HG03097 (cell line): ENCODE measurements around the gene INCENP.

ENCODE experiments used
- ATAC-seq: cut with Tn5 transposase; IDR thresholded peaks from one replicate; pipeline ENCODE4 v1.9.1; 2021; ENCODE audit not compliant: unreplicated experiment, low FRiP score

INCENP gene

DNA sequence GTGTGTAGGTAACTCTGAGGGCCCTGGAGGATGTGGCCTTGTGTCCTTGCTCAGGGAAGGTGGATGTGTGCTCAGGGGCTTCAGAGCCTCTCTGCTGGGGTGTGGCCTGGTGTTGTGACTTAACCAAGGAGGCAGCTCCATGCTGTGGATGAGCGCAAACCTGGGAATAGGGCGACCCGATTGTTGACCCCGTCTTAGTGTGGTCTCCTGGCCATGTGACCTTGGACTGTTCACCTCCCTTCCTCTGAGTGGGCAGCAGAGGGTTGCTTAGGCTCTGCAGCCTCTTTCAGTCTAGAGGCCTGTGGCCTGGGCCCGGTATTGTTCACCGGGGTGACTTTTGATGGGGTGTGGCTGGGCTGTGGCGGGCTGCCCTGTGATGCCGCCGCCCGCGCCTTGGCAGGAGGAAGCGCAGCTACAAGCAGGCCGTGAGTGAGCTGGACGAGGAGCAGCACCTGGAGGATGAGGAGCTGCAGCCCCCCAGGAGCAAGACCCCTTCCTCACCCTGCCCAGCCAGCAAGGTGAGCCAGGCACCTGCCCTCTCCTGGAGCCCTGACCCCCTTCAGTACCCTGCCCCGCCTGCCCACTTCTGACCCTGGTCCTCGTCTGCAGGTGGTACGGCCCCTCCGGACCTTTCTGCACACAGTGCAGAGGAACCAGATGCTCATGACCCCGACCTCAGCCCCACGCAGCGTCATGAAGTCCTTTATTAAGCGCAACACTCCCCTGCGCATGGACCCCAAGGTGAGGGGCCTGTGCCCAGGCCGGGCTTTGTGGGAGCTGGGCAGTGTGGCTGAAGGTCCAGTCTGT is 16.7 kb downstream of the INCENP start:
- no peak for ATAC-seq

DNA sequence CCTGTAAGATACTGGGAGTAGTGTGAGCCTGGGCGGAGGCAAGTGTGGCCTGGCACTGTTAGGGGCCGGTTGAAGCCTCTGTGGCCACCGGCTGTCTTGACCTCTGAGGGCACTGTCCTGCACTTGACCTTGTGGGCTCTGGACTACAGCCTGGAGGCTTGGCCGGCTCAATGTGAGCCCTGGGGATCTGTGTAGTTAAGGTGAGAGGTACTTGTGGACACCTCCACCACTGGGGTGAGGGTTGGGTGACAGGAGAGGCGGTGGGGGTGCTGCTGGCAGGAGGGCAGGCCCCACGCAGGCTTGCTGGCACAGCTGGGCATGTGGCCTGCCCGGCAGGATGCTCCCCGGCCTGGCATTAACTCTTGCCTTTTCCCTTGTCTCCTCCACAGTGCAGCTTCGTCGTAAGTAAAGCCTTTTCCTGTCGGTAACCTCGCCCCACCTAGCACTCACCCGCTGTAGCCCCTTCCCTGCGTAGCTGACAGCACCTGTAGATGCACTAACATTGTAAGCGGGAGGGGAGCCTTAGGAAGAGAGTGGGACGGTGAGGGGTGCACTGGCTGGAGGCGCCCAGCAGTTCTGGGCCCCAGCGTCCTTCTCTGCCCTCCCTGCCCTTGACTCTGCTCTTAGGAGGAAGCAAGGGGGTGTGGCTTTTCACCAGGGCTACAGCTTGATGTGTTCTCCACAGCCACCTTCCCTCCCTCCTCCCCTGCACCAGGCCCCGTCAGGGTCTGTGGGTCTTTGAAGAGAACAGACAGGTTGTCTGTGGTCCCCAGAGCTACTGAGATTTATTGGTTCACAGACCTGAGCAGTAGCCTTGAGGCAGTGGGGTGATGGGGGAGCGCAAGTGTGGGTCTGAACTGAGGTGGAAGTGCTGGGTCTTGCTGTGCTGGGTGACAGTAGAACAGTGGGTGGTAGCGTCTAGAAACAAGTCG is 17.6 kb downstream of the INCENP start:
- ATAC-seq, result no peak

DNA sequence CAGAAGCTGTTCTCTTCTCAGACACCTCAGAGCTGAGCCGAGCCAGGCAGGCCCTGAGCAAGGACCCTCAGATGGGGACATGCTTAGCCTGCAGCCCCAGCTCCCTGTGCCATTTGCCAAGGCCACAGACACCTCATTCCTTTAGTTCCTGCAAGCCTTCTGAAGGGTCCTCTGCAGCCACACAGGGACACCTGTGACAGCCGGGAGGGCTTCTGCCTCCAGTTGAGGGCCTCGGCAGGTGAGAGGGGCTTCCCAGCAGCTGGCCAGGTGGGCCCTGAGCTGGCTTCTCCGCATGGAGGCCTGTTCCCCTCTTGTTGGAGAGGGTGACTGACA is 18.2 kb downstream of the INCENP start:
- ATAC-seq, result no peak

DNA sequence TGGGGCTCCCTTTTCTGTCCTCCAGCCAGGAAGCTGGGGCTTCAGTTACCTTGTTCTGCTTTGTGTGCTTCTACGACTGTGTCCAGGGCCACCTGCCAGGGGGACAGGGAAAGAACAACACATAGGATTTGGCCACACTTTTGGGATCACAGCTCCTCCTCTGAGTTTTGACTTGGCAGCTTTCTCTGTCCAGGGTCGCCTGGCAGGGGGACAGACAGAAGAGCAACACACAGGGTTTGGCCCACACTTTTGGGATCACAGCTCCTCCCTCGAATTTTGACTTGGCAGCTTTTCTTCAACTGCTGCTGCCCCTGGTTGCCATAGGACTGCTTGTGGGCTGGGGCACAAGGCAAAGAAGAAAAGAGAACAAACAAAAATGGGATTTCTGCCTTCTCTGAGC is 19.1 kb downstream of the INCENP start:
- ATAC-seq, result no peak

DNA sequence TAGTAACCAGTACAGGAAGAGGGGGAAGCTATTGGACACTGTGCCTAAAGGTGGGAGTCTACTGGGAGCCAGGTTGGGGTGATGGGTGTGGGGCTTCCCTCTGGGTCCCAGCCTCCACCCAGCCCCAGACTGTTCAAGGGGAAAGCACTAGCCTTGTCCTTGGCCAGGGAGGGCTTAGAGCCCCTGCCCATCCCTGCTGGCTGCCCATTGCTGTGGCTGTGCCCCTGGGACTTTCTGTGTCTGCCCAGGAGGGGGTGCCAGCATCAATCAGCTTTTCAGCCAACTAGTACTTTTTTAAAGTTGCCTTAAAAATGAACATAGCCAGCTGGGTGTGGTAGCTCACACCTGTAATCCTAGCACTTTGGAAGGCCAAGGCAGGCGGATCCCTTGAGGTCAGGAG is 19.9 kb downstream of the INCENP start:
- ATAC-seq, result no peak

DNA sequence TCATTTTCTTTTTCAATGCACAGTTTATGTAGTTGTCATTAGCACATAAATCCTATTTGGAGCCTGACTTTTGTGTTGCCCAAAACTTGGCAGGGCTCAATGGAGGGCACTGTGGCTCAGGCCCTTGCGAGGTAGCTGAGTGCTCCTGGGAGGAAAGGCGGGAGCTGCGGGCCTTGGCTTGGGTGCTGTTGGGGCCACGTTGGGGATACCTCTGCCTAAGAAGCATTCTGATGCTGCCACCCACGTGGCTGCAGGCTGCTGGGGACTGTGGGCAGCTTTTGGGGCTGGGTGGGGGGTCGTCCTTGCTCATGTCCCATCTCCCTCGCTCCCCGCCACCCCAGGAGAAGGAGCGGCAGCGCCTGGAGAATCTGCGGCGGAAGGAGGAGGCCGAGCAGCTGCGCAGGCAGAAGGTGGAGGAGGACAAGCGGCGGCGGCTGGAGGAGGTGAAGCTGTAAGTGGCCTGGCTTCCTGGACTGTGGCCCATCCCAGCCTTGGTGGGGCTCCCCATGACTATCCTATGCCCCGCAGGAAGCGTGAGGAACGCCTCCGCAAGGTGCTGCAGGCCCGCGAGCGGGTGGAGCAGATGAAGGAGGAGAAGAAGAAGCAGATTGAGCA is 20.9 kb downstream of the INCENP start:
- no peak for ATAC-seq

DNA sequence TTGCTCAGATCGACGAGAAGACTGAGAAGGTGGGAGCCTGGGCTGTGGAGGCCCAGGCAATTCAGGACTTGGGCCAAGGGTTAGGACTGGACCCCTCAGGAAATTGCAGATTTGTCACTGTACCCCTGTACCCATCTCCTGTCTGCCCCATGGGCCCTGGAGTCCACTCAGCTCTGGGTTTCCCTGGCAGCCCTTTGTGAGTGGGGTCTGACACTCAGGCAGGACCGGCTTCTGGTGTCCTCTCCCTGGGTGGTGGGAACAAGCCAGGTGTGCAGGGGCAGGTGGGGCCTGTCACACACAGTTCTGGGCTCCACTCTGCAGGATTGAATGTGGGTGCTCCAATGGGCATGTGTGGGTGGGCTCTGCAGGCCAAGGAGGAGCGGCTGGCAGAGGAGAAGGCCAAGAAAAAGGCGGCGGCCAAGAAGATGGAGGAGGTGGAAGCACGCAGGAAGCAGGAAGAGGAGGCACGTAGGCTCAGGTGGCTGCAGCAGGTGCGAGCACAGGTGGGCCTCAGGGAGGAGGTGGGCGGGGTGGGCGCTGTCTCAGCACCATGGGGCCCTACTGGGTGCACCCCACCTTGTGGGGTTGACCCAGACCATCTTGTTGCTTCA is 21.6 kb downstream of the INCENP start:
- ATAC-seq, result no peak

DNA sequence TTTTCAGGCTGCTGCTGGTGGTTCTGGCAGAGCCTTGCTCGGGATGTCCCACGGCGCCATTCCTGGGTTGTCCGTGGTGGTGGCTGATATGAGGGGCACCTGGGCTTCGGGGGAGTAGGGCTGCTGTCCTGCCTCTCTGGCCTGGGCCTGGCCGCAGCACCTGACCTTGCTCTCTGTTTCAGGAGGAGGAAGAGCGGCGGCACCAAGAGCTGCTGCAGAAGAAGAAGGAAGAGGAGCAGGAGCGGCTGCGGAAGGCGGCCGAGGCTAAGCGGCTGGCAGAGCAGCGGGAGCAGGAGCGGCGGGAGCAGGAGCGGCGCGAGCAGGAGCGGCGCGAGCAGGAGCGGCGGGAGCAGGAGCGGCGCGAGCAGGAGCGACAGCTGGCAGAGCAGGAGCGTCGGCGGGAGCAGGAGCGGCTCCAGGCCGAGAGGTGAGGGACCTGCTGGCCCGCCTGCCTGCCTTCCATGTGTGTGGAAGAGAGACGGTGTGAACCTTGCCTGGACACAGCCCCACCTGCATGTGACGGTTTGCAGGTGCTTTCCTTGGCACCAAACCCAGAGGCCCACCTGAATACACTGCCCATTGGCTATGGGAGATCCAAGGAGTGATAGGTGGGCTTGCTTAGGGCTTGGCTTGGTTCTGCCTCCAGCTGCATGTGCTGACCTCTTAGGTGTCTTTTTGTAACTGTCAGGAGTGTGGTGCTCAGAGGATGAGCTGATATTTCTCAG is 22.8 kb downstream of the INCENP start:
- ATAC-seq, result no peak

DNA sequence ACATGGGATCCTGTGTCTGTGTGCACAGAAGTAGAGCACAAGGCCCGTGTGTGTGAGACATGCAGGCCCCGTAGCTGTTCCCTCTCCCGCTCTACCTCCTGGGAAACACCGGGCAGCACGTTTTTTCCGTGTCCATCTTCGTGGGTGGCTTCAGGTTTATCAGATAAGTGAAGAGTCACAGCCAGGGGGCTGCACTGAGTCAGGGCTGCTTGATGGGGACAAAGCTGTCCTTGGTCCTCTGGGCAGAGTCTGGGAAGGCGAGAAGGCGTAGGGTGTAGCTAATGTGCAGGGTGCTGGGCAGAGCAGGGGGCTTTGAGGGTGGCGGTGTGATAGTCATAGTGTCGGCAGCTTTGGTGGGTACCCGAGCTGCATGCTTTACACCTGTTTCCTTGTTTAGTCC is 23.7 kb downstream of the INCENP start:
- no peak for ATAC-seq

DNA sequence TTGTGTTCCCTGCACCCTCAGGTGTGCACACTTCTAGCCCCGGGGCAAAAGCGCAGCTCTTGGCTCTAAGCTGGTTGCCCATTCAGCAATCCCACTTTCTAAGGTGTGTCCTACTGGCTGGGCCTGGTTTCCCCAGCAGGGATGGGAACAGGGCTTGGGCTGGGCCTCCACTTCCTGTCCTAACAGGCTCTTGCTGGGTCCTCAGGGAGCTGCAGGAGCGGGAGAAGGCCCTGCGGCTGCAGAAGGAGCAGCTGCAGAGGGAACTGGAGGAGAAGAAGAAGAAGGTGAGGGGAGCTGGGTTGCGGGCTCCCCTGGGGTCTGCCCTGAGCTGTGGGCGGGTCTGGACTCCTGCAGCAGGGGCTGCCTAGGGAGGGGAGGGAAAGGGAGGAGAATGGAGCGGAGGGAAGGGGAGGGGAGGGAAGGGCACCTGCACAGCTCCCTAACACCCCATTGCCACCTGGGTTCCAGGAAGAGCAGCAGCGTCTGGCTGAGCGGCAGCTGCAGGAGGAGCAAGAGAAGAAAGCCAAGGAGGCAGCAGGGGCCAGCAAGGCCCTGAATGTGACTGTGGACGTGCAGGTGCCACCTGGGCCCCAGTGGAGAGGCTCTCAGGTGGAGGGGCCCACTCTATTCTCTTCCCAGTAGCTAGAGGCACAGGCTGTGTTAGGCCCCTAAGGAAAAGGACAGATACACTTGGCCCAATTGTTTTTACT is 24.6 kb downstream of the INCENP start:
- no peak for ATAC-seq

DNA sequence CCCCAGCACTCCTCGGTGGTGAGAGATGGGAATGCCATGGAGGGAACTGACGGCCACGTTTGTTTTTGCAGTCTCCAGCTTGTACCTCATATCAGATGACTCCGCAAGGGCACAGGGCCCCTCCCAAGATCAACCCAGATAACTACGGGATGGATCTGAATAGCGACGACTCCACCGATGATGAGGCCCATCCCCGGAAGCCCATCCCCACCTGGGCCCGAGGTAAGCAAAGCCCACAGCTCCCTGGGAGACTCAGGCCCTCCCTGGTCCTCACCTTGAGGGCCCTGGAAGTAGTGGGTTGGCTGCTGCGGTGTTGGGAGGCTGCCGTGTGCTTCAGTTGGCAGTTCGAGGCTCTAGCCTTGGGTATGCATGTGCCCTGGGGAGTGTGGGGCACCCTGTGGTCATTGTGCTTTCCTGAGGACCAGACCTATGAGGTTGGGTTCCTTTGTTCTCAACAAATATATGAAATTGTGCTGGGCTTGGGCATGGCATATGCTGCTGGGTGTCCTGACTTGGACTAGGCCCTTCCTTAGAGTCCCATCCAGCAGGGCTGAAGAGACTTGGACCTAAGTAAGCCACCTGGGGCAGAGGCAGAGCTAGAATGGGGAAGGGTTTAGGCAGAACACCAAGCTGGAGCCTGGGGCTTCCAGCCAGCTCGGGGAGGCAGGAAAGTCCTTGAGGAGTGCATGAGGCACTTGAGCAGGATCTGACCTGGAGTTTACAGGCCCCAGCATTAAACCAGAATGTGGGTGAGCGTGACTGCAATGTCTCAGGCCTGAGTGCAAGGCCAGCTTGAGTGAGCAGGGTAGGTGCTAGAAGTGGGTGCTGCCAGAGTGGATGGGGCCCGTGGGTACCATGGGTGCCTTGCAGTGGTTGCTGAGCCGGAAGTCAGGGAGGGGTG is 26.4 kb downstream of the INCENP start:
- no peak for ATAC-seq

DNA sequence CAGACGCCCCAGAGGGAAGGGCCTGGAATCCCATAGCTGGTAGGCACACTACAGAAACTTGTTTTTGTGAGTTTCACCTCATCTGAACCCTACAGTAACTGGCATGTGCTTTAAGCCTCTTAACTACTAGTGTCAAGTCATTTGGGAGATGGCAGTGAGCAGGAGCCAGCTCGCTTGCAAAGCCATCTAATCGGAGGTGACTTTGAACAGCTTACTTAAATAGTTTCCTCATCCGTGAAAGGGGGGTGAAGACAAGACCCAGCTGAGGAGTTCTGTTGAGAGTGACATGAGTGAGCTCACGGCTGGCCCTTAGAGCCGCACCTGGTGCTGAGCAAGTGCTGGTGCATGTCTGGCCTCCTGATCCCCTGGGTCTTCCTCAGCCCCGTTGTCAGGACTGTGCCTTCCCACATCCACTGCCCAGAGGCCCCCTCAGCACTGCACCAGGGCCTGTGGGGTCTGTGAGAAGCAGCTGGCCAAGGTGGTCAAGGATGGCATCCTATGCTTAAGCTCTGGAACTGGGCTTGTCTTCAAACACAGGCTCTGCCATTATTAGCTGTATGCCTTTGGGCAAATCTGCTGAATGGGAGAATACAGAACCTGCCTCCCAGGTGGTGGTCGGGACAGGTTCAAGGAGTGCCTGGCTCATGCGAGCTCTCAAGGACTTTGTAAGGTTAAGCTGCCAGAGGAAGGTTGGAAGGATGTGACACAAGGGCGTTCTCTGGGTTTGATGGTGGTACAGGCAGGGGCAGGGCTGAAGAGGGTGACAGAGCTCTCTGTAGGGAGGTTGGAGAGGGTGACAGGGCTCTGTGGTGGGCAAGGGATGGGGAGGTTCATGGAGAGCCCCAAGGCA is 27.3 kb downstream of the INCENP start:
- no peak for ATAC-seq

DNA sequence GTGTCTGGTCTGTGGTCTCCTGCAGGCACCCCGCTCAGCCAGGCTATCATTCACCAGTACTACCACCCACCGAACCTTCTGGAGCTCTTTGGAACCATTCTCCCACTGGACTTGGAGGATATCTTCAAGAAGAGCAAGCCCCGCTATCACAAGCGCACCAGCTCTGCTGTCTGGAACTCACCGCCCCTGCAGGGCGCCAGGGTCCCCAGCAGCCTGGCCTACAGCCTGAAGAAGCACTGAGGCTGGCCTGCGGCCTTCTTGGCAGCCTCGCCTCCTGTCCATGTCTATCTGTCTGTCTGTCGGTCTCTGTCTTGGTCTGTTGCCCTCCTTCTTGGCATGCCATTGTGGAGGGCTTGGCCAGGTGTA is 27.9 kb downstream of the INCENP start:
- ATAC-seq, result no peak

DNA sequence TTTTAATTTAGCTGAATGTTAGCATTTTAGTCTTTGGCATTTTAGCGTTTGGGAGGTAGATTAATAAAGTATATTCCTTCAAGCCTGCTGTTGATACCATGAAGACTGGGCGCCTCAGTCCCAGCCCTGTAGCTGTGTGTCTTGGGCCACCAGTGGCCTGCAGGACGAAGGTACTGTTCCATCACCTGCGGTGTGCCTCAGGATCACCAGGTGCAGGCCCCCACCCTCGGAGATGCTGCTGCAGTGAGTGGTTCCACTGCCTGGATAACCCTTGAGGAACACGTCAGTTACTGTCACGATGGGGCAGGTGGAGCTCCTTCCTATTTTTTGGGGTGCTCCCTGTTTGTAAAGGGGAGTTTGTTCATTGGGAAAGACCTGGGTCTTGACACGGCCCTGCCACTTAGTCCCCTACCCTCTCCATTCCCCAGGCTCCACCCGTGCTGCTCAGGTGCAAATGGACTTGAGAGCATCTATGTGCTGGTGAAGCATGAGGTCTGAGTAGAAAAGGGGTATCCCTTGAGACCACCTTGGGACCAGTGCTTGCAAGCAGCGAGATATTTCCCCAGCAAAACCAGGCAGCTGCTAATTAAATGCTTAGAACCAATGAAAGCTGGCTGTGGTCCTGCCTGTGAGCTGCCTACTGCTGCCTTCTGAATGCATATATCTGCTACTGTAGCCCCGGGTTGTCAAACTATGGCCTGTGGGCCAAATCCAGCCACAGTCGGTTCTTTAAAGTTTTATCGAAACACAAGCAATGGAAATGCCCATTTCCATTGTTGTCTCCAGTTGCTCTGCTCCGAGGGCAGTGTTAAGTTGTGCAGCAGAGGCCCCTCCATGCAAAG is 28.7 kb downstream of the INCENP start:
- no peak for ATAC-seq

DNA sequence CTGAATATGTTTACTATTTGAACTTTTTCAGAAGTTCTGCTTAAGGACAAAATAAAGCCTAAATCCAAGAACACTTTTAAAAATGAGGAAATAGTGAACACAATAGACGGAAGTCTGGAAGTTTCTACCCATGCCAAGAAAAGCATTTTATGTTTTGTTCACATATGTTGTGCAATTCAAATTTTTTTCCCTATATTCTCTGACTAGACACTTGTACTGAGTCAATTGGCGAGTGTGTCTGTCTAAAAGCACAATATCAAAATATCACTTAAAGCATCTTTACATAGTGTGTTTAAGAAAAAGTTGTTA is 29.2 kb downstream of the INCENP start:
- no peak for ATAC-seq

DNA sequence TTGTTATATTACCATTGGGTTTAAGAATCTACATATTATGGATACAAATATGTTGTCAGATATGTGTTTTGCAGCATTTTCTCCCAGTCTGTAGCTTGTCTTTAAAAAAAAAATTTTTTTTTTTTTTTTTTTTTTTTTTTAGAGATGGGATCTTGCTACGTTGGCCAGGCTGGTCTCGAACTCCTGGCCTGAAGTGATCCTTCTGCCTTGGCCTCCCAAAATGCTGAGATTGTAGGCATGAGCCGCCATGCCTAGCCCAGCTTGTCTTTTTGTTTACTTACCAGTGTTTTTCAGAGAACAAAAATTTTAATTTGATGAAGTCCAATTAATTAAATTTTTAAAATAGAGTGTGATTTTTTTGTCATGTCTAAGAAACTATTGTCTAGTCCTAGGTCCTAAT is 29.8 kb downstream of the INCENP start:
- no peak for ATAC-seq

DNA sequence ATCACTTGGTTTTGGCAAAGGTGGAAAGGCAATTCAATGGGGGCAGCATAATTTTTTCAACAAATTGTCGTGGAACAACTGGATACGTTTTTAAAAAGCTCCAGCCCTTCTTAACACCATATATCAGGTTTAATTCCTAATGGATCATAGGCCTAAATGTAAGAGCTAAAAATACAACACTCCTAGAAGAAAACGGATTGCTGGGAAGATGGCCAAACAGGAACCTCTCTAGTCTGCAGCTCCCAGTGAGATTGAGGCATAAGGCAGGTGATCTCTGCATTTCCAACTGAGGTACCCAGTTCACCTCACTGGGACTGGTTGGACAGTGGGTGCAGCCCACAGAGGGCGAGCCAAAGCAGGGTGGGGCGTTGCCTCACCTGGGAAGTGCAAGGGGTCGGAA is 33.8 kb downstream of the INCENP start:
- ATAC-seq, result no peak
